SU-DHL-6 (cell line): ENCODE results near the gene ACOT4.
"Not testable (repeated sequence)": the region's sequence is repeated elsewhere in the genome, so short reads cannot be mapped to it uniquely, and the experiment has no call there.

Experiments
- H2AFZ ChIP-seq: fragments of 200-600 bp; sonication (generic); 2 replicates; pipeline ENCODE4 v1.6.1; 2014; ENCODE audit warnings: low read depth, mild to moderate bottlenecking, moderate library complexity, mixed read lengths, antibody characterized with exemption, low read length; ENCODE audit not compliant: severe bottlenecking
- H3F3A ChIP-seq: fragments of 200-600 bp; shearing (Covaris generic); 2 replicates; pipeline ENCODE4 v1.6.0; 2016; ENCODE audit warnings: antibody characterized with exemption, mild to moderate bottlenecking; ENCODE audit not compliant: insufficient read depth
- H3K27ac ChIP-seq: fragments of 200-600 bp; sonication (generic); 2 replicates; pipeline ENCODE4 v1.5.1; 2016; ENCODE audit warnings: low read depth, mild to moderate bottlenecking, low read length, moderate library complexity, mixed read lengths
- H3K27me3 ChIP-seq: fragments of 200-600 bp; sonication (generic), shearing (Covaris generic); 2 replicates; pipeline ENCODE4 v1.6.0; 2014; ENCODE audit warnings: mild to moderate bottlenecking, low read length
- H3K36me3 ChIP-seq: fragments of 200-600 bp; sonication (generic); 2 replicates; pipeline ENCODE4 v1.6.1; 2014; ENCODE audit warnings: mild to moderate bottlenecking, low read length, mixed read lengths
- H3K4me2 ChIP-seq: fragments of 300-600, 200-600 bp; shearing (Covaris generic), sonication (generic); 2 replicates; pipeline ENCODE4 v1.6.0; 2014; ENCODE audit warnings: low read length, low read depth, mild to moderate bottlenecking; ENCODE audit not compliant: poor library complexity, severe bottlenecking
- H3K4me3 ChIP-seq: fragments of 200-600 bp; sonication (generic); 2 replicates; pipeline ENCODE4 v1.5.1; 2014; ENCODE audit warnings: antibody characterized with exemption, low read length, mild to moderate bottlenecking, mixed read lengths; ENCODE audit not compliant: insufficient read depth, poor library complexity, severe bottlenecking
- H3K79me2 ChIP-seq: fragments of 200-600 bp; sonication (generic); 2 replicates; pipeline ENCODE4 v1.6.1; 2014; ENCODE audit warnings: mild to moderate bottlenecking, low read length, moderate library complexity; ENCODE audit not compliant: insufficient read depth
- H3K9ac ChIP-seq: fragments of 200-600 bp; sonication (generic); 2 replicates; pipeline ENCODE4 v1.7.0; 2014; ENCODE audit warnings: mild to moderate bottlenecking, low read length
- H3K9me2 ChIP-seq: fragments of 200-600 bp; sonication (generic); replicated peaks from 2 replicates; pipeline ENCODE4 v1.6.1; 2014; ENCODE audit warnings: low read length; ENCODE audit not compliant: insufficient read depth
- H3K9me3 ChIP-seq: fragments of 200-600 bp; sonication (generic); 2 replicates; pipeline ENCODE4 v1.6.1; 2014; ENCODE audit warnings: low read length, mixed read lengths; ENCODE audit not compliant: insufficient read depth
- H4K20me1 ChIP-seq: fragments of 200-600 bp; sonication (generic); 2 replicates; pipeline ENCODE4 v1.6.1; 2014; ENCODE audit warnings: low read depth, mild to moderate bottlenecking, antibody characterized with exemption, low read length, moderate library complexity, mixed read lengths
- EZH2phosphoT487 ChIP-seq: fragments of 200-600 bp; sonication (generic), shearing (Covaris generic); conservative IDR thresholded peaks from 2 replicates; pipeline ENCODE4 v1.6.1; 2018; ENCODE audit warnings: mild to moderate bottlenecking, antibody characterized with exemption, low read length, moderate library complexity, mixed read lengths
- TF ChIP-seq, protein P1 (sequence below): fragments of 200-600 bp; sonication (generic); IDR thresholded peaks from one replicate; pipeline ENCODE4 v1.5.1; 2017; ENCODE audit warnings: antibody characterized with exemption, mild to moderate bottlenecking, low read length, moderate library complexity; ENCODE audit not compliant: insufficient read depth, poor library complexity, severe bottlenecking

The ACOT4 gene

DNA sequence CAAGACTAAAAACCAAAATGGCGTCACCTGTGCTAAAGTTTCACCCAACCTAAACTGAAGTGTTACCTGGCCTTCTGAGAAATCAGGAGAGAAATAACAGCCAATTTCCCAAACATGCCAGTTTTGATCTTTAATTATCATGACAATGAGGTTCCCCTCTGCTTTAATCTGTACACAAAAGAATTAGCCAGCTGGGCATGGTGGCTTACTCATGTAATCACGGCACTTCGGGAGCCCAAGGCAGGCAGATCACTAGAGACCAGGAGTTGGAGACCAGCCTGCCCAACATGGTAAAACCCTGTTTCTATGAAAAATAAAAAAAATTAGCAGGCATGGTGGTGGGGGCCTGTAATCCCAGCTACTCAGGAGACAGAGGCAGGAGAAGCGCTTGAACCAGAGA is 37.8 kb upstream of the ACOT4 start:
- Histone ChIP-seq H3K36me3 (no peaks in the 10 kb centered on the region), H3K4me2 (no peak overlapping the region), H4K20me1 (no peaks in the 10 kb centered on the region), H3K9me3 (no peaks in the 10 kb centered on the region), H3K4me3 (no peak overlapping the region), H3K79me2 (no peaks in the 10 kb centered on the region), H3K9ac (no peak overlapping the region), H3K9me2 (no peaks in the 10 kb centered on the region), H3K27me3 (no peaks in the 10 kb centered on the region), H3F3A (no peaks in the 10 kb centered on the region), H2AFZ (no peak overlapping the region), H3K27ac (no peak overlapping the region)
- TF ChIP-seq EZH2phosphoT487, result no peak
- TF ChIP-seq, protein P1, sequence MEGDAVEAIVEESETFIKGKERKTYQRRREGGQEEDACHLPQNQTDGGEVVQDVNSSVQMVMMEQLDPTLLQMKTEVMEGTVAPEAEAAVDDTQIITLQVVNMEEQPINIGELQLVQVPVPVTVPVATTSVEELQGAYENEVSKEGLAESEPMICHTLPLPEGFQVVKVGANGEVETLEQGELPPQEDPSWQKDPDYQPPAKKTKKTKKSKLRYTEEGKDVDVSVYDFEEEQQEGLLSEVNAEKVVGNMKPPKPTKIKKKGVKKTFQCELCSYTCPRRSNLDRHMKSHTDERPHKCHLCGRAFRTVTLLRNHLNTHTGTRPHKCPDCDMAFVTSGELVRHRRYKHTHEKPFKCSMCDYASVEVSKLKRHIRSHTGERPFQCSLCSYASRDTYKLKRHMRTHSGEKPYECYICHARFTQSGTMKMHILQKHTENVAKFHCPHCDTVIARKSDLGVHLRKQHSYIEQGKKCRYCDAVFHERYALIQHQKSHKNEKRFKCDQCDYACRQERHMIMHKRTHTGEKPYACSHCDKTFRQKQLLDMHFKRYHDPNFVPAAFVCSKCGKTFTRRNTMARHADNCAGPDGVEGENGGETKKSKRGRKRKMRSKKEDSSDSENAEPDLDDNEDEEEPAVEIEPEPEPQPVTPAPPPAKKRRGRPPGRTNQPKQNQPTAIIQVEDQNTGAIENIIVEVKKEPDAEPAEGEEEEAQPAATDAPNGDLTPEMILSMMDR, result no peak

DNA sequence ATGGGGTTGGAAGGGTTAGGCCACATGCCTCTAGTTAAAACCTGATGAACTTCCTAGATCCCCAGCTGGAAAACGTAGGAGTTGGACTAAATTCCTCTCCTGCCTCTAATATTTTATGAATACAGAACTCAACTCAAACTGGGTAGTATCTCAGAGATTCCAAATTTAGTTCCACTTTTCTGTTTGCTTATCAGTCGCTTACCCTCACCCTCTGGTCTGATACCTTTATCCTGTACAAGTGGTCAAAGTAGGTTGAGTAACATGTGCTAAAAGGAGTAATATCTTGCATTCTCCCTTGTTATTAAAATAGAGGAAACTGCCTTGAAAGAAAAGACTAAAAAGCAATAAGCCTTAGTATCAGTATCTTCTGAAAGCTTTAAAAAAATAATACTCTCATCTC is 34.5 kb upstream of the ACOT4 start:
- H3K4me3 ChIP-seq, H2AFZ ChIP-seq, H3K9me2 ChIP-seq, H3K79me2 ChIP-seq, H3K27ac ChIP-seq, H3K4me2 ChIP-seq, H3K27me3 ChIP-seq, H3F3A ChIP-seq, H3K36me3 ChIP-seq, H3K9me3 ChIP-seq, H3K9ac ChIP-seq, H4K20me1 ChIP-seq: not testable (repeated sequence)

DNA sequence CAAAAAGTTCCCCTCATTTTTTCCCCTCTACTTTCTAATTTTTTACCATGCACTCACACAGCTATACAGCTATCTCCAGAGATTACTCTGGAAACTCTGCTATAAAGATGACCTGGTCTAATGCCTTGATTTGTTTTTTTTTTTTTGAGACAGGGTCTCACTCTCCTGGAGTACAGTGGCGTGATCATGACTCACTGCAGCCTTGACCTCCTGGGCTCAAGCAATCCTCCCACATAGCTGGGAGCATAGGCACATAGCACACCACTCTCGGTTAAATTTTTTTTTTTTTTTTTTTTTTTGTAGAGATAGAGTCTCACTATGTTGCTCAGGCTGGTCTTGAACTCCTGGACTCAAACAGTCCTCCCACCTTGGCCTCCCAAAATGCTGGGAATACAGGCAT is 33.4 kb upstream of the ACOT4 start:
- H3K79me2 ChIP-seq, H3K9me3 ChIP-seq, H3K9ac ChIP-seq, H3F3A ChIP-seq, H3K4me3 ChIP-seq, H3K27me3 ChIP-seq, H2AFZ ChIP-seq, H4K20me1 ChIP-seq, H3K36me3 ChIP-seq, H3K9me2 ChIP-seq, H3K27ac ChIP-seq, H3K4me2 ChIP-seq: not testable (repeated sequence)

DNA sequence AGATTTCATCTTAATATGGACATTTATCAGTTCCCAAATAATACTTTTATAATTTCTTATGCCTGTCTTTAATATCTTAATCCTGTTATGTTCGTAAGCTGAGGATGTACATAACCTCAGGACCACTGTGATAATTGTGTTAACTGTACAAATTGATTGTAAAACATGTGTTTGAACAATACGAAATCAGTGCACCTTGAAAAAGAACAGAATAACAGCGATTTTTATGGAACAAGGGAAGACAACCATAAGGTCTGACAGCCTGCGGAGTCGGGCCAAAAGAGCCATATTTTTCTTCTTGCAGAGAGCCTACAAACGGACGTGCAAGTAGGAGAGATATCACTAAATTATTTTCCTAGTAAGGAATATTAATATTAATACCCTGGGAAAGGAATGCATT is 29.4 kb upstream of the ACOT4 start:
- H3K4me3 ChIP-seq, H3F3A ChIP-seq, H3K4me2 ChIP-seq, H4K20me1 ChIP-seq, H2AFZ ChIP-seq, H3K9me3 ChIP-seq, H3K9ac ChIP-seq, H3K79me2 ChIP-seq, H3K27me3 ChIP-seq, H3K9me2 ChIP-seq, H3K27ac ChIP-seq, H3K36me3 ChIP-seq: not testable (repeated sequence)

DNA sequence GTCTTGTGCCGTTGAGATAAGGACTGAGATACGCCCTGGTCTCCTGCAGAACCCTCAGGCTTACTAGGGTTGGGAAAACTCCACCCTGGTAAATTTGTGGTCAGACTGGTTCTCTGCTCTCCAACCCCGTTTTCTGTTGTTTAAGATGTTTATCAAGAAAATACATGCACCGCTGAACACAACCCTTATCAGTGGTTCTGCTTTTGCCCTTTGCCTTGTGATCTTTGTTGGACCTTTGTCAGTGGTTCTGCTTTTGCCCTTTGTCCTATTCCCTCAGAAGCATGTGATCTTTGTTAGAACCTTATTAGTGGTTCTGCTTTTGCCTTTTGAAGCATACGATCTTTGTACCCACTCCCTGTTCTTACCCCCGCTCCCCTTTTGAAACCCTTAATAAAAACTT is 29.0 kb upstream of the ACOT4 start:
- not testable (repeated sequence) for H3K9me3 ChIP-seq, H3F3A ChIP-seq, H3K9me2 ChIP-seq, H3K9ac ChIP-seq, H3K79me2 ChIP-seq, H3K4me3 ChIP-seq, H3K4me2 ChIP-seq, H4K20me1 ChIP-seq, H3K27me3 ChIP-seq, H3K36me3 ChIP-seq, H2AFZ ChIP-seq, H3K27ac ChIP-seq

DNA sequence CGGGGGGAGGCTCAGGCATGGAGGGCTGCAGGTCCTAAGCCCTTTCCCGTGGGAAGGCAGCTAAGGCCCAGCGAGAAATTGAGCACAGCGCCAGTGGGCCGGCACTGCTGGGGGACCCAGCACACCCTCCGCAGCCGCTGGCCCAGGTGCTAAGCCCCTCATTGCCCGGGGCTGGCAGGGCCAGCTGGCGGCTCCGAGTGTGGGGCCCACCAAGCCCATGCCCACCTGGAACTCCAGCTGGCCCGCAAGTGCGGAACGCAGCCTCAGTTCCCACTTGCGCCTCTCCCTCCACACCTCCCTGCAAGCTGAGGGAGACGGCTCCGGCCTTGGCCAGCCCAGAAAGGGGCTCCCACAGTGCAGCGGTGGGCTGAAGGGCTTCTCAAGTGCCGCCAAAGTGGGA is 25.2 kb upstream of the ACOT4 start:
- not testable (repeated sequence) for H3K9ac ChIP-seq, H3F3A ChIP-seq, H3K4me3 ChIP-seq, H3K36me3 ChIP-seq, H4K20me1 ChIP-seq, H3K79me2 ChIP-seq, H3K9me2 ChIP-seq, H3K4me2 ChIP-seq, H3K9me3 ChIP-seq, H3K27ac ChIP-seq, H3K27me3 ChIP-seq, H2AFZ ChIP-seq

DNA sequence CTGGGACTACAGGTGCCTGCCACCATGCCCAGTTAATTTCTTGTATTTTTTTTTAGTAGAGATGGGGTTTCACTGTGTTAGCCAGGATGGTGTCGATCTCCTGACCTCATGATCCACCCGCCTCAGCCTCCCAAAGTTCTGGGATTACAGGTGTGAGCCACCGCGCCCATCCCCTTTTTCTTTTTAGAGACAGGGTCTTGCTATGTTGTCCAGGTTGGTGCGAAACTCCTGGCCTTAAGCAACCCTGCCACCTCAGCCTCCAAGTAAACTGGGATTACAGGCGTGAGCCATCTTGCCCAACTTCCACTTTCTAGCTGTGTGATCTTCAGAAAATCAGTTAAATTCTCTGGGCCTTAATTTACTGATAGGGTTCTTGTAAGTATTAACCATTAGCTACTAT is 24.7 kb upstream of the ACOT4 start:
- H2AFZ ChIP-seq, H3F3A ChIP-seq, H3K36me3 ChIP-seq, H3K9me2 ChIP-seq, H3K4me3 ChIP-seq, H3K27ac ChIP-seq, H3K79me2 ChIP-seq, H3K9ac ChIP-seq, H4K20me1 ChIP-seq, H3K27me3 ChIP-seq, H3K4me2 ChIP-seq, H3K9me3 ChIP-seq: not testable (repeated sequence)
